Cardiac fibroblast (primary cell): Measurements from ENCODE around the gene ATP11A.

Source experiments
- DNase-seq, 2 donors: peaks; one replicate each; pipeline versions ENCODE4 v3.0.0 to v3.0.0-alpha.2; 2010; ENCODE audit warnings: low read depth in 2 of 2
- H3K4me3 ChIP-seq, 2 donors: replicated peaks in 1 of 2; 1 replicate in 1 of 2; 2 replicates in 1 of 2; pipeline ENCODE4 v1.5.1; 2011; ENCODE audit warnings: low read depth in 2 of 2, low read length in 2 of 2, mild to moderate bottlenecking in 2 of 2, moderate library complexity in 1 of 2
- CTCF ChIP-seq: IDR thresholded peaks from one replicate; pipeline ENCODE4 v1.5.1; 2011; ENCODE audit warnings: low read depth, mild to moderate bottlenecking, low read length, inconsistent platforms

ATP11A gene

GRCh38 chr13:112759053-112759452, 69.2 kb downstream of the ATP11A start:
- DNase-seq: no peak
- H3K4me3 ChIP-seq: no peak overlapping the region
- TF ChIP-seq CTCF: no peak

GRCh38 chr13:112759827-112760226, 70.0 kb downstream of the ATP11A start:
- no peak overlapping the region for H3K4me3 ChIP-seq
- TF ChIP-seq CTCF: no peak
- no peak for DNase-seq

GRCh38 chr13:112760435-112760834, 70.6 kb downstream of the ATP11A start:
- TF ChIP-seq CTCF: no peak
- peak; percentile 50 to 67 for DNase-seq
- peak overlapping the region in 1 of 2 donors; percentile 16 for H3K4me3 ChIP-seq

- no peak for DNase-seq
- no peak for TF ChIP-seq CTCF
- H3K4me3 ChIP-seq: peak overlapping the region in 1 of 2 donors; percentile 16
Observed at GRCh38 chr13:112760931-112761330, 71.1 kb downstream of the ATP11A start.

GRCh38 chr13:112761701-112762689, 72.2 kb downstream of the ATP11A start:
- TF ChIP-seq CTCF: peak; percentile 10
- DNase-seq: peak; percentile 47 to 85
- no peak overlapping the region for H3K4me3 ChIP-seq

- H3K4me3 ChIP-seq: no peak overlapping the region
- no peak for TF ChIP-seq CTCF
- DNase-seq: no peak
Observed at GRCh38 chr13:112762690-112763080, 72.8 kb downstream of the ATP11A start.
